HG03575 (cell line): ENCODE results near the gene JMJD4.

Experiments used
- ATAC-seq: cut with Tn5 transposase; IDR thresholded peaks from one replicate; pipeline ENCODE4 v1.9.1; 2021; ENCODE audit not compliant: unreplicated experiment, insufficient number of reproducible peaks, low FRiP score; ENCODE audit errors: extremely low read depth

JMJD4 gene

DNA sequence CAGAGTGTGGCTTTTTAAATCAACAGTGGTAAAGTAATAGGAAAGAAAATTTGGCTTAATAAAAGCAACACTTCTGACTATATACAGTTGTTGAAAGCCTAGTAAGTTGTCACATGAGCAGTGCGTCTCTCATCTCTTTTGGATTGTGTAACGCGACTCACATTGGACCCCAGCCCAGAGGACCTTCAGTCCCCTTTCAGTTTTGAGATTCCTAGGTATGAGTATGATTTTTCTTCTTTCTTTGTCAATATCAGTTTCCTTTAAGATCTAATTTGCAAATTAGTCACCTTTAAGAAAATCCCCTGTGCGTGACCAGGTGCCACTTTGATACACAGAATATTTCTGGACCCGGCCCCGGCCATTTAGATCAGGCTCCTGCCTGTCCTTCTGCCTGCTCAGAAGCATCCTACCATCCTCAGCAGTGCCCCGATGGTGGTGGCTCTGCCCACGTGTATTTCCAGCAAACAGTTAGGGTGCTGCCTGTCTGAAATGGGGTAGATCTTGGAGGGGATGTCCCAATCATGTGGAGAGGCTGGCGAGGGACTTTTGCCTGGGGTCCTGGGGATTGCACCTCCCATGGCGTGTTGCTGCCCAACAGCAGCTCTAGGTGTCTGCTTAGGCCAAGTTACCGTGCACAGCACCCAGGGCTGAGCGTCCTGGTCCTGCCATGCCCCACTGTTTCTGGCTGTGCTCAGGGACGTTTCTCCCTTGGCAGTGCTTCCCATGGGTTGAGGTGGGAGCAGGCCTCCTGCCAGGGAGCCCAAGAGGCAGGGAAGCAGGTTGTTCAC is 21.3 kb upstream of the JMJD4 start:
- no peak for ATAC-seq

DNA sequence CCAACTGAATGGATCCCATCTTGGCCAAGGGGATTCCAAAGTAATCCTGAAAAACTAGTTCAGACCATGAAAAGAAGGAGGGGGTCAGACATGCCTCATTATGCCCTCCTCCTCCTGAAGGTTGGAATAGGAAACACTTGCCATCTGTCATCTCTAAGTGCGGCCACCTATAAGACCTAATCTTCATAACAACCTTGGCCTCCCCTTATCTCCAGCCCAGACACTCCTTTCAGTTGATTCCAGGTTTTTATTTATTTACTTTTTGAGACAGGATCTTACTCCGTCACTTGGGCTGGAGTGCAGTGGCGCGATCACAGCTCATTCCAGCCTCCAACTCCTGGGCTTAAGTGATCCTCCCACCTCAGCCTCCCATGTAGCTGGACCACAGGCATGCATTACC is 19.9 kb upstream of the JMJD4 start:
- ATAC-seq = no peak

DNA sequence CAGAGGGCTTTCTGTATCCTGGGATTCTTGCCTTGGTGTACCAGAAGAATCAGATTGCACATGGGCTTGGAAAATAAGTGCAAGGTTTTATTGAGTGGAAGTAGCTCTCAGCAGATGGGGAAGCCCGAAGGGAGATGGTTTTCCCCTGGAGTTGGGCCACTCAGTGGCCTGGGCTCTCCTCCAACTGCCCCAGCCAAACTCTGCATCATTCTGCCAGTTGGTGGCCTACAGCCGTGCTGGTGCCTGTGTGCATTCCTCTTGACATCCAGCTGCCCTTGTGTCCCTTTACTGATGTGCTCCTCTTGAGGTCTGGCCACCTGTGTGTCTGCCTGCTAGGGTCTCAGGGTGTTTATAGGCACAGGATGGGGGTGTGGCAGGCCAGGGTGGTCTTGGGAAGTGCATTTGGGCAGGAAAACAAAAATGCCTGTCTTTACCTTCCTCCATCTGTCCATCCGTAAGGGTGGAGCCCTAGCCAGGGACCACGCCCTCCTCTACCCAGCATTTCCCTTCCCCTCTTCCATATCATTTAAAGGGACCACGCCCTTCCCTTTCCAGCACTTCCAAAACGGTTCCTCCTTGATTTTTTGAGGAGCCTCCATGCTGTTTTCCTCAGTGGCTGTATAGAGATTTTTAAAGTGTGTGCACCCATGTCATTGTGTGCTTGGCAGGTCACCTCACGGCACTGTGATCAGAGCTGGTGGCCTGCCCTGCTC is 19.1 kb upstream of the JMJD4 start:
- ATAC-seq = no peak

DNA sequence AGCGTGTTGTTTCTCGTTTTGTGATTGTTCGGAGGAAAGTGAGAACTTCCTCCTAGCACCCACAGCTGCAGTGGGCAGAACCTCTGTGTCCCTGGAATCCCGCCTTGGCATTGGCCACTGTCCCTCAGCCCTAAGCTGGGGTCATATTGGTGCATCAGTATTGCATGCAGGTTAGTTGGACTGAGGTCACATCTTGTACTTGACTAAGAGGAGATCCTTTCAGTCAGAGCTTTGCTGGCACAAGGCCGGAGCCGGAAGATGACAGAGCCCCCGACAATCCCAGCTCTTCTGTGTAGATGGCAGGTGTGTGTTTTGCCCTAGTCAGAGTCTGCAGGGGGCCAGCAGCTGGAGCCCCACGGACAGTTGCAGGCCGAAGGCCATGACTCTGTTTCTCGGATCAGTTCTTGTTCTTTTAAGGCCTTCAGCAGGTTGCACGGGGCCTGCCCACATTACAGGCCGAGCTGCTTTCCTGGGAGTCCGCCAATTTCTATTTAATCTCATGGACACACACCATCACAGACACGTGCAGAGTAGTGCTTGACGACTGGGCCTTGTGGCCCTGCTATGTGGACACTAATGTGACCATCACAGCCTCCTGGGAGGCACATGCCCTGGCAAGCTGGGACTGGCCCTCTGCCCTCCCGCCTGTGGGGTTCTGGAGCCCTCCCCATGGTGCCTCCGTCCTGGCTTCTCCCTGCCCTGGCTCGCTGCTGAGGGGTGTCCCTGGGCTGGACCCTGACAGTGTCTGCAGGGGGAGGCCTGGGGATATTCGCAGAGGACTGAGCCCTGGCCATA is 15.0 kb upstream of the JMJD4 start:
- no peak for ATAC-seq

DNA sequence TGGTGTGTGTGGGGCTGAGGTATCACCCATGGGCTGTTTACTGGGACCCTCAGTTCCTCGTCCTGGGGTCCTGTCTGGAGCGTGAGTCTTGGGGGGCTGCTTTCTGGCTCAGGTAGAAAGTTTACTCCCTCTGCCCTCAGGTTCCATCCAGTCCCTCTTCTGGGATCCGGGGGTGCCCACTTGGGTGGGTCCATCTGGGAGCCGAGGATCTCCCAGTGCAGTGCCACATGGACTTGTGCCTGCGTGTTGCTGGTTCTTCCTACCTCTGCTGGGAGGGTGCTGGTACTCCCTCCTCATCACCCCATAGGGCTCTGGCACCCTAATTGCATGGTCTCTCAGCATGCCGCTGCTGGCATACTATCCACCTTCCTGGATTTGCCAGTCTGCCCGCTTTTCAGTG is 14.1 kb upstream of the JMJD4 start:
- no peak for ATAC-seq

DNA sequence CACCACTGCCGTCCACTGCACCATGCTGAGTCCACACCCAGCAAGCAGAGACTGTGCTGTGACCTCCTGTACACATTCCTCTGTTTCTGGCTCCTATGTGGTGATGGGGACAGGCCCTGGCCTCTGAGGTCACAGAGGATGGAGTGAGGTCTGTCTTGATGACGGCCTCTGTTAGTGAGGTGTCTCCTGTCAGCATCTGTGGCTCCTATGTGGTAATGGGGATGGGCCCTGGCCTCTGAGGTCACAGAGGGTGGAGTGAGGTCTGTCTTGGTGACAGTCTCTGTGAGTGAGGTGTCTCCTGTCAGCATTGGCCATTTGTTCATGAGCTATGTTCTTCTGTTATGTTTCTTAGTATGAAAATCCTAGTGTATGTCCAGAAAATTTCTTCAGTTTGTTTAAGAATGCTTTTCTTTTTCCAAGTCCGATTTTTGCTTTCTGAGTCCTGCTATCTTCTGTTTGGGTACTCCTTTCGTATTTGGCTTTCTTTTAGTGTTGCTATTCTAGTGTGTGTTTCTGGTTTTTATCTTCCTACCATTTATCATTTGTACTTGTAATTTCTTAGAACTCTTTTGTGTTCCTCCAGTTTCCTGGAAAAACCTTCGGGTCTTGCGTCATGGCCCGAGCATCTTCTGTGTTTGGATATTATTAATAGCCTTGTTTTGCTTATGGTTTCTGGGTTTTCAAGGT is 13.5 kb upstream of the JMJD4 start:
- no peak for ATAC-seq

DNA sequence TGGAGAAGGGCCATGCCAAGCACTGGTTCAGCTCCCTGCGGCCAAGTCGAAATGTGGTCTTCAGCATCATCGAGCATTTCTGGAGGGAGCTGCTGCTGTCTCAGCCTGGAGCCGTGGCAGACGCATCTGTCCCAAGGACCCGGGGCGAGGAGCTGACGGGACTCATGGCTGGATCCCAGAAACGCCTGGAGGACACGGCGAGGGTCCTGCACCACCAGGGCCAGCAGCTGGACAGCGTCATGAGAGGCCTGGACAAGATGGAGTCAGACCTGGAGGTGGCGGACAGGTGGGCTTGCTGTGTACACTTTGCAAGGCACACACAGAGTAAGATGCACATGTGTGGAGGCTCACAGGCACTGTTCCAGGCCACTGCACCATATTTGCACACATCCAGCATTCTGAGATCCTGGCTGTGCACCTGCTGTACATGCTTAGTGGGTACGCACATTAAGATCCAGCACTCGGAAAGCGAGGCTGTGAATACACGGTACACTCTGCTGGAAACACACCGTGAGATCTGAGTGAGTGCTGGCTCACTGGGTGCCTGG is 12.9 kb upstream of the JMJD4 start:
- no peak for ATAC-seq

DNA sequence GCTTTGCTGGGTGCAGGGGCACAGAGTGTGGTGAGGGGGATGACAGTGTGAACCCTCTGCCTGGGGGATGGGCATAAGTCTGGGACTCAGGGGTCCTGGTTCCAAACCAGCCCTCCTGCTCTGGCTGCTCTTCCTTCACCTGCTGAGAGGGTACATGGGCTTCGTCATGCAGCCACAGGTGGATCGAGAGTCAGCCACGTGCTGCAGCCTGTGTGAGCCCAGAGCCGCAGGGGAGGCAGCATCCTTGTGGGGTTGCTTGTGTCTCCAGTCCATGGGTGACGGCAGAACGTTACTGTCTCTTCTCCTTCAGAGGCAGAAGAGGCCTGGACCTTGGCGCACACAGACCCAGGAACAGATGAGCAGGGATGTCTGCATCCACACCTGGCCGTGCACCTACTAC is 12.3 kb upstream of the JMJD4 start:
- no peak for ATAC-seq

DNA sequence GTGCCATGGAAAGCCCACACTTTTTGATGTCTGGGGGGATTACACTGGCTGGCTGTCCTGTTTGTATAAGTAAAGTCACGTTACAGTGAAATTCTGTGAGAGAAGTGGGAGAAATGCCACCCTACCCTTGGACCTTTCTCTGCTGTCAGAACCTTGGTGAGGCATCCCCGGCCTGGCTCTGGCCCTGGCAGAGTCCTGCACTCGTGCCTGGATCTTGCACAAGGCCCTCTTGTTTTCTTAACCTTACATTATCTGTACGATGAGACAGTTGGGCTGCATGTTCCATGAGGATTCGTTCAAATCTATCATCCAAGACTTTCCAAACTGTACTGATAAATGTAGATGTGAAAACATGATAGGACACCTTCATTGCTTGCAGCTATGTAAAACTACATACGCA is 11.6 kb upstream of the JMJD4 start:
- ATAC-seq = no peak

DNA sequence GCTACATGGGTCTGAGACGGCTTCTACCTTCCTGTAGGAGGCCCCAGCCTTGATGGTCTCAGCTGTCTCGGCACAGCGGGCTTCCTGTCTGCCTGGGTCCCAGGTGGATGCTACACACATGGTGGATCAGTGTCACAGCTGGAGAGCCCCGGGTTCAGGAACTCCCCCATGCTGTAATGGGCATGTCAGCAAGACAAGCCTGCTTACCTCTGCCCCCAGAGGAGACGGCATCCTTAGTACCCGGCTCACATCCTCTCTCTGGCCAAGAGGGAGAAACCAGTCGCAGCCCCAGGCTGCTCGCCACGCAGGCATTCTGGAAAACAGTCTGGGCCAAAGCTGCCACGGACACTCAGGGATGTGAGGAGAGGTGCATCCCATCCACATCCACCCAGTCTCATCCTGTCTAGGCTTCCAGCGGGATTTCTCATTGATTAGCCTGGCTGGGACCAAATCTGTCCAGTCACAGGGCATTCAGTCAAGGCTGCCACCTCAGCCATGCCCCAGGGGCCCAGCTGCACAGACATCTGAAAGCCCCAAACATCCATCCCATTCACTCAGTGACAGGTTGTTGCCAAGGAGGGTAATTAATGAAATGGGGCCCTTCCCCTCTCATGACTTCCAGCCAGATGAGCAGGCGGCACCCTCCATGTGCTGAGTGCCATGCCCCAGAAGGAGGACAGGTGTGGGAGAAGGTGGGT is 10.6 kb upstream of the JMJD4 start:
- no peak for ATAC-seq

DNA sequence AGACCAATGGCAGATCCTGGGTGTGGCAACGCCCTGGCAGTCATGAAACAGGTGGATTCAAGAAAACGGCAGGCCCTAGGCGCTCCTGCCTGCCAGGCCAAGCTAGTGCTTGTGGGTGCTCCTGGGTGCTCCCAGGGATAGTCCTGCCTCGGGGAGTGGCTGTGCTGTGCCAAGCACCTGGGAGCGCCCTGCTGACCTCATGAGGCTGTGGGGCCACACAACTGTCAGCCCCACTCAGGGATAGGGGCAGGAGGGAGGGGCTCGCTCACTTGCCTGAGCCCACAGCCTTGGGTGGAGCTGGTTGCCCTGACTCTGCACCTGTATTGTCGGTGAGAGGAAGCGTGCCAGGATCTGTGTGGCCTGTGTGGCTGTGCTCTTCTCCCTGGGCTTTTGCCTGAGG is 9.6 kb upstream of the JMJD4 start:
- no peak for ATAC-seq

DNA sequence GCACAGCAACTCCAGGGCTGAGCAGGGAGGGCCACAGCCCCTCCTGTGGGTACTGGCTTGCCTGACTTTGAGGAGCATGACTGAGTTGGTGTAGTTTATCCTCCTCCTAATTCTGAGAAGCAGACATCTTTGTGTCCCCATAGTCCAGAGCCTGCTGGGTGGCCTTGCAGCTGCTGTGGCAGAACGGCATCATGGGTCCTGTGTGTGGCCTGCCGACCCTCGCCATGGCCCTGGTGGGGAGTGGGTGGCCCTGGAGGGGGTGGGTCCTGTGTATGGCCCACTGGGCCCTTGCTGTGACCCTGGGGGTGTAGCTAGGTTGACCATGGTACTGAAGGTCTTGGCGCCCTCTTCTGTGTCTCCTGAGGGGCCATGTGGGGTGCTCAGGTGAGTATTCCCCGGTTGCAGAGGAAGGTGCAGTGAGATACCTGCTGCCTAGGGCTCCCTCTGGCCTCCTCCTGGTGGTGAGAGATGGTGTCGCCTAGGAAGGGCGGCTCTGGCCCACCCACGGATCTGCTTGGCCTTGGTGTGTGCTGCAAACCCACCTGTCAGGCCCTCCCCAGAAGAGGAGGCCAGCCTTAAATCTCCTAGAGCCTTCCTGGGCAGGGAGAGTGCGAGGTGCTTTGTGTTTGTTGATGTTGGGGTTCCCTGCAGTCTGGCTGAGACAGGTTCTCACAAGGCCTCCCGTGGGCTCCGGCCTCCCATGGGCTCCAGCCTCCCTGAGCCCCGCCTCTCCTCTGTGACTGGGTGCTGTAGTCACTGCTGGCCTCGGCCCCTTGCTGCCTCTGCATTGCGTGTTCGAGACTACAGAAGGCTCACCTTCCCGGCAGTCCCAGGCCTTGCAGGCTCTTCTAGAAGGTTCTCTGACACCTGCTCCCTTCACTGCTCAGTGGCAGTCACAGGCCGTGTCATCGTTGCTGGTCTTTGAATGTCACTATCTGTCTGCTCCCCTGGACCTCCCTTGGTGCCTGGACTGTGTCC is 7.9 kb upstream of the JMJD4 start:
- ATAC-seq = no peak

DNA sequence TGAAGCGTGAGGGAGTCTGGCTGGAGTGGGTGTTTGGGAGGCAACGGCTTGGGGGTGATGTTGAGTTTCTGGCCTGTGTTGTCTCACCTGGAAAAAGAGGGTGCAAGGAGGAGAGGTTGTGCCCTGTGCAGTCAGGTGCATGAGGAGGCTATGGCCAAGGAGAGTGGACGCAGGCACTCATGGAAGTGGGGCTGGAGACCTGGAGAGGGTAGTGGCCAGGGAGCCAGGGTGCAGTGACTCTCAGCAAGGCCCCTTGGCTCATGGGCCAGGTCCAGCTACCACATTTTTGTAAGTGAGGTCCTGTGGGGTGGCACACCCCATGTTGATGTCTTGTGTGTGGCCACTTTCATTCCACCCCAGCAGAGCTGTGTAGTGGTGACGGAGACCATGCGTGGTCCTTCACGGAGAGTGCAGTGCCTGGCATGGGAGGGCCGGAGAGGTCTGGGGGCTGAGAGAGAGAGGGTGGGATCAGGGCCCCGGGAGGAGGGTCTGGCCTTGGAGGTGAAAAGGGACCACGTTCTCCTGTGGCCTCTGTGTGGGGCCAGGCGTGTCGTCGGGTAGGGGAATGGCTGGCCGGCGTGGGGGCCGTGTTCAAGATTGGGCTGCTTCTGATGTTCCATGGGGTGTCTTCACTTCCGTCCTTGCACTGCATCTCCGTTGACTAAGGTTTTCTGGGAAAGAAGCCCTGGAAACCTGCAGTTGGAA is 6.2 kb upstream of the JMJD4 start:
- ATAC-seq = no peak

DNA sequence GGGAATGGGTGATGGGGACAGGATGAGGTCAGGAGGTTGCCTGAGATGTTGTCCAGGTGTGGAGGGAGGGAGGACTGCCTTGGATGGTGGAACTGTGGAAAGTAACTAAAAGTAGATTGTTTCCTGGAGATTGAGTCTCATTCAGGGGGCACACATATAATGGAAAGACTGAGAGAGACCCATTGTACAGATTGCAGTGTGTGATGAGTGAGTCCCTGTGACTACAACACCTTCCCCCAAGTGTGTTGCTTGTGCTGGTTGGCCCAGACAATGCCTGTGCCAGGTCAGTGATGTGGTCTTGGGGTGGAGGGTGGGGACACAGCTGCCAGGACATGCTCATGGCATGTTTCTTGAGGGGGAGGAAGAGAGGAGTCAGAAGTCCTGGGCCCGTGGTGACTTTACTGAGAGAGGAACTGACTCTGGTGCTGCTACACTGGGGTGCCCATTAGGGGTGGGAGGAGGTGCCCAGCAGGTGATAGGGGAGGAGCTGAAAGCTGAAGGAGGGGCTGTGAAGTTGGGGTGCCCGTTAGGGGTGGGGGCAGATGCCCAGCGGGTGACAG is 5.4 kb upstream of the JMJD4 start:
- no peak for ATAC-seq

DNA sequence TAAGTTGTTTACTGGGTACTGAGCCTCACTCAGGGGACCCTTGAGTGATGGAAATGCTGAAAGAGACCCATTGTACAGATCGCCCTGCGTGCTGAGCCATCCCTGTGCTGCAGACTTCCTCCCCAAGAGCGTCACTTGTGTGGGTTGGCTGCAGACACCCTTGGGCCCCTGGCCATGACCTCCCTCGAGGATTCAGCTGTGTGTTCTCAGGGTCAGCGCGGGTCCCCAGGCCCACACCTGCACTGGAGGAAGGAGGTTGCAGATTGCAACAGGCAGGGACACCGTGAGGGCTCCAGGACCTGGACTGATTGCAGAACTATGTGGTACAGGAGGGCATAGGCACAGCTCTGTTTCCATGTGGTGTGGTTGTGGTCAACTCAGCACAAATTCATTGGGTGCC is 4.5 kb upstream of the JMJD4 start:
- ATAC-seq = no peak

DNA sequence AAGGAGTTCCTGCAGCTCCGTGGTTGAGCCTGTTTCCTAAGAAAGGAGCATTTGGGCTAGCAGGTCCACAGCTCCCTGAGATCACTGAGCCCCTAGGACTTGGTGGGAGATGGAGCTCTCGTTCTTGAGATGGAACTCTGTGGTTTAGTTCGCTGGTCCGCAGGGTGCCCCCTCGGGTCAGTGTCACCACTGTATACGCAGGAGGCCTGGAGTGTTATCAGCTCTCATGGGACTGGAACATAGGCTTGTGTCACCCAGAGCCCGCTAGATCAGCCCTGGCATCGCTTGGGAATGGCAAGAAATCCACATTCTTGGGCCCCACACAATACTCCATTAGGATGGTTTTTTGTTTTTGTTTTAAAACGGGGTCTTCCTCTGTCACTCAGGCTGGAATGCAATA is 3.7 kb upstream of the JMJD4 start:
- ATAC-seq = no peak
